ACHN (cell line): Measurements from ENCODE around the gene MSL3.

Experiments
- DNase-seq: peaks from one replicate; pipeline ENCODE4 v3.0.0-alpha.2; 2015
- in situ Hi-C: cut with HindIII; loops from 2 replicates; pipeline ENCODE4 v1.10.0; 2017; ENCODE audit warnings: low sequenced_read_pairs, low pct_ligation_motif_present, low pct_unique_long_range_greater_than_20kb

Gene MSL3

DNA sequence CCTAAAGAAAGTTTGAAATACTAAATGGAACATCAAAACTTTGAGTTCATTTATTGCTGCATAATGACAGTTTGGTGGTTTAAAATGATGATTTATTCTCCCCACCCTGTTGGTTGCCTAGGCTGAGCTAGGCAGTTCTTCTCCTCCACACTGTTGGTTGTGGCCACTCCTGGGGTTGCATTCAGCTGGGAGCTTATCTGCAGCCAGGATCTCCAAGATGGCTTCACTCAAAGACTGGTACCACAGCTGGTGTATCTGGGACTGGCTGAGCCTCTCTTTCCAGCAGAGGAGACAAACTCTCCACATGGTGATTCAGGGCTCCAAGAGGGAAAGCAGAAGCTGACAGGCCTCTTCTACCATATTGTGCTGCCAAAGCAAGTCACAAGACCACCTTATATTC lies 33.1 kb downstream of the MSL3 start:
- in situ Hi-C loops = no loop called here
- no peak for DNase-seq

GRCh38 chrX:11791537-11791936 lies 33.5 kb downstream of the MSL3 start:
- in situ Hi-C loops = no loop called here
- no peak for DNase-seq

- DNase-seq = no peak
- in situ Hi-C loops = no loop called here
Observed at GRCh38 chrX:11792461-11793421, 34.7 kb downstream of the MSL3 start.

GRCh38 chrX:11793734-11794133 lies 35.7 kb downstream of the MSL3 start:
- DNase-seq = no peak
- in situ Hi-C loops = no loop called here

GRCh38 chrX:11813341-11813740 lies 55.3 kb downstream of the MSL3 start:
- in situ Hi-C loops = no loop called here
- DNase-seq = no peak
